ENCODE results near the gene C15orf39.

DNA sequence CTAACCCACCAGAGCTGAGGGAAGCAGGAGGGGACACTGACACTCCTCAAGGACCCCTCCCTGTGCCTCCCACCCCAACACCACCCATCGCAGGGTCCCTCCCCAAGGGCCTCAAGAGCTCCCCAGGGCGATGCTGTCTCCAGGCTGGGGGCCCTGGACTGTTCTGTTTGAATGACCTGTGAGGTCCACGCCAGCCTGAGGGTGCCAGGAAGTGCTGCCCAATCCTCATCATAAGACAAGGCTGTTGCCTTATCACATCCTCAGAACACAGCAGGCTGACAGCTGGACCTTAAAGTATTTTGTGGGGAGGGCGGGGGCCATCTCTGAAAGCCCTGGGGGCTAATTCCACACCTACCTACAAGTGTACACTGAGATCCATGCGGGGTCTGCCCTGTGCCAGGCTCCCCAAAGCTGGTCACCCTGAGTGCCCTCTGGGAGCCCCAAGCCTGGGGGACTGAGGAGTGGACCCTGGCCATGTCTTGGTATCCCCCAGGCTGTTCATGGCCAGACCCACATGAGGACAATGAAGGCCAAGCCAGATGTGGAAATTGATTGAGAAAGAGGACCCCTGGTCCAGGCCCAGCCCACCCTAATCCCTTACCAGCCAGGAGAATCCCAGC, 32.6 kb downstream of the C15orf39 start:
- TF ChIP-seq, protein P1, sequence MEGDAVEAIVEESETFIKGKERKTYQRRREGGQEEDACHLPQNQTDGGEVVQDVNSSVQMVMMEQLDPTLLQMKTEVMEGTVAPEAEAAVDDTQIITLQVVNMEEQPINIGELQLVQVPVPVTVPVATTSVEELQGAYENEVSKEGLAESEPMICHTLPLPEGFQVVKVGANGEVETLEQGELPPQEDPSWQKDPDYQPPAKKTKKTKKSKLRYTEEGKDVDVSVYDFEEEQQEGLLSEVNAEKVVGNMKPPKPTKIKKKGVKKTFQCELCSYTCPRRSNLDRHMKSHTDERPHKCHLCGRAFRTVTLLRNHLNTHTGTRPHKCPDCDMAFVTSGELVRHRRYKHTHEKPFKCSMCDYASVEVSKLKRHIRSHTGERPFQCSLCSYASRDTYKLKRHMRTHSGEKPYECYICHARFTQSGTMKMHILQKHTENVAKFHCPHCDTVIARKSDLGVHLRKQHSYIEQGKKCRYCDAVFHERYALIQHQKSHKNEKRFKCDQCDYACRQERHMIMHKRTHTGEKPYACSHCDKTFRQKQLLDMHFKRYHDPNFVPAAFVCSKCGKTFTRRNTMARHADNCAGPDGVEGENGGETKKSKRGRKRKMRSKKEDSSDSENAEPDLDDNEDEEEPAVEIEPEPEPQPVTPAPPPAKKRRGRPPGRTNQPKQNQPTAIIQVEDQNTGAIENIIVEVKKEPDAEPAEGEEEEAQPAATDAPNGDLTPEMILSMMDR (IDR thresholded peaks at IDR 0.05): no peak
- no peak for TF ChIP-seq ZFX (IDR thresholded peaks at IDR 0.05; ENCODE audit: borderline replicate concordance)
